HG03439 (cell line): ENCODE data around the gene ILKAP.
A peak's percentile ranks its signal among the peaks of the same experiment; 100 is the strongest.

Experiments used
- ATAC-seq: cut with Tn5 transposase; IDR thresholded peaks from one replicate; pipeline ENCODE4 v1.9.1; 2021; ENCODE audit warnings: mild to moderate bottlenecking, moderate library complexity; ENCODE audit not compliant: unreplicated experiment

Gene ILKAP, protein sequence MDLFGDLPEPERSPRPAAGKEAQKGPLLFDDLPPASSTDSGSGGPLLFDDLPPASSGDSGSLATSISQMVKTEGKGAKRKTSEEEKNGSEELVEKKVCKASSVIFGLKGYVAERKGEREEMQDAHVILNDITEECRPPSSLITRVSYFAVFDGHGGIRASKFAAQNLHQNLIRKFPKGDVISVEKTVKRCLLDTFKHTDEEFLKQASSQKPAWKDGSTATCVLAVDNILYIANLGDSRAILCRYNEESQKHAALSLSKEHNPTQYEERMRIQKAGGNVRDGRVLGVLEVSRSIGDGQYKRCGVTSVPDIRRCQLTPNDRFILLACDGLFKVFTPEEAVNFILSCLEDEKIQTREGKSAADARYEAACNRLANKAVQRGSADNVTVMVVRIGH

DNA sequence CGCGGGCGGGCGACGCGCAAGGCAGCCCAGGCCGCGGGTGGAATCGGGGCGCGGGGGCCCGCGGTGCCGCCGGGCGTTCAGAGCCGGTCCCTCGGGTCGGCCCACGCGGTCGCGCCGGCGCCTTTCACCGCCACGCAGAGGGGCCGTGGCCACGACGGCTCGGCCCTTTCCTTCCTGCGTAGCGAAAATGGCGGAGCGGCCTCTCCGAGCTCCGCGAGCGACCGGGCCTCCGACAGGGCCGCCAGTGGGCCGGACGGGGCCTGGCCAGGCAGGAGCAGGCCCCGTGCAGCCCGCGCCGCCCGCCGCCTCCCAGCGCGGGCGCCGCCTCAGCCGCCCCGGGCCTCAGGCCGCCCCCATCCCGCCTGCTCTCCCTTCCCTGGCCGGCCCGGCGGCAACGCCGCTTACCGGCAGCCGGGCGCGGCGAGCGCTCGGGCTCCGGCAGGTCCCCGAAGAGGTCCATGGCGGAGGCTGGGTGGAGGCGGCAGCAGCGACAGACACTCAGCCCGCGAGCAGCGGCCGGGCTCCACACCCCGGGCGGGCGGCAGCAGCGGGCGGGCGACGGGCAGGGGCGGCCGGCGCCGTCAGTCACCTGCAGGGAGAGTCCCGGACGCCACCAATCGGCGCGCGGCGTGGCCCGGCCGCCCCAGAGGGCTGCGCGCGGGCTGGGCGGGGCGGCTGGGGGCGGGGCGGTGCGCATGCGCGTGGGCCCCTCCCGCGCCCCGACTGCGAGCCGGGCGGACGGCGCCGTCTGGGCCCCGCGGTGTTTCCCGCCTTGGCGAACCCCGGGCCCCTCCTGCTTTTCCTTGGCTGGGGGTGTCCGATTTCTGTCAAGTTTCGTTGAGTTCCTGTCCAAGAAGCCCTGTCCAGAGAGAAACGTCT lies at the start of gene ILKAP:
ILKAP (minus strand) TSS at position 602 of the 879 bp plus-strand sequence; CDS start at position 460, 142 bp downstream.
- ATAC-seq, result peak; percentile 93

DNA sequence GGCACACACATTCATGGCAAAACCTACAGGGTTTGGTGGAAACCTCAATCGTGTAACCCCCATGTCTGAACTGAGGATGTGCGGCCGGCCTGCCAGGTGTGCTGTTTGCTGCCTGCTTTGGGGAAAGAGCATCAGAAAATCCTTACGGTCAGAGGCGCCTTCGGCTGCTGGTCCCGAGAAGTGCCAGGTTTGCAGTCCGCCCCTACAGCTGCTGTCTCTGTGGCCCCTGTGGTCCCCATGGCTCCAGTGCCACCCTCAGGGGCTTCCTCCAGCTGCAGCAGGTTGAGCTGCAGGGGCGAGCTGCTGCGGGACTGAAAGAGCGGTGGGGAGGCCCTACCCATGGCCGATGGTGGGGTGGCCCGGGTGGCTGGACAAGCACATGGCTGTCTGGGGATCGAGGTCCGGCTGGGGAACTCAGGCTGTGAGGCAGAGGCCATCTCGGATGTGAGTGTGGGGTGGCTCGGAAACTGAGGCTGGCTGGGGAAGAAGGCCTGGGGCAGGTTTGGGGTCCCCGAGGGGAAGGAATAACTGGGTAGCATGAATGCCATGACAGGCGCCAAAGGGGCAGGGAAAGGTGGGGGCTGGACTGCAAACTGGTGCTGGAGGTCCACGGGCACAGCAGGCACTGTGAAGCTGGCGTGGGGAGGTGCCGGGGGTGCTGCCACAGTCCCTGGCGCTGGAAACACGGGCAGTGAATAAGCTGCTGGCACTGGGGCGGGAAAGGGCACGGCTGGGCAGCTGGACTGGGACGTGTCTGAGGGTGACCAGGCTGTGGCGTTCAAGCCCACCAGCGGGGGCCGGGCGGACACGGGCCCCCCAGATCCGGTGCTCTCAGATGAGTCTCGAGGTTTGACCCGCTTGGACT lies 49.5 kb upstream of the ILKAP start:
- no peak for ATAC-seq

DNA sequence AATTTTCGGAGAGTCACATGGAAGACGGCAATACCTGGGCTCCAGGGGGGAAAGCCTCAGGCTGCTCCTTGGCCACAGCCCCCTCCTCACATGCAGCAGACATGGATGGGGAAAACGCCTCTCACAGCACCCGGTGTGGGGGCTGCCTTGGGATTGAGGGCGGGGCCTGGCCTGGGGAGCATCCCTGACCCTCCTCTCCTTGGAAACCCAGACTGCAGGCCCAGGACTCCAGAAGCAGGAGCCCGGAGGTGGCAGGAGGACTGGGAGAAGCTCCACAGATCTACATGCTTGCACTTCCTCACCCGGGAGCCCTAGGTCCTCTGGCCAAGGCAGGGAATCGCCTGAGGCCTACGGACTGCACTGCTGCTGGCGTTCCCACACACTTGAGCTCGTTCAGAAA lies 48.5 kb upstream of the ILKAP start:
- ATAC-seq, result no peak

DNA sequence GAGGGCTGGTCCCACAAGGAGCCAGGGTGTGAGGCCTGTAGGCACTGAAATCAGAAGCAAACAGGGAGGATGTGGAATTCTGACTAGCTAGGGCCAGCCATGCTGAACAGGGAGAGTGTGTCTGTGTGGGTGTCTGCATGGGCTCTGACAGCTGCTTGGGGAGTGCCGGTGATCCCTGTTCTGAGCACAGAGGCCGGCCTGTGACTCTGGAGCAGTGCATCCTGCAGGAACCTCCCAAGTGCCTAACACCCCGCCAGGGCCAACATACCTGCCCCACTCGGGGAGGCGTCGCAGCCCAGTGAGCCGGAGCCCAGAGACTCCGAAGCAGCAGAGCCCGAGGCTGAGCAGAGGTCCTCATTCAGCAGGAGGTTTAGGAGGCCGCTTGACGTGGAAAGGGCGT lies 47.8 kb upstream of the ILKAP start:
- ATAC-seq, result no peak

DNA sequence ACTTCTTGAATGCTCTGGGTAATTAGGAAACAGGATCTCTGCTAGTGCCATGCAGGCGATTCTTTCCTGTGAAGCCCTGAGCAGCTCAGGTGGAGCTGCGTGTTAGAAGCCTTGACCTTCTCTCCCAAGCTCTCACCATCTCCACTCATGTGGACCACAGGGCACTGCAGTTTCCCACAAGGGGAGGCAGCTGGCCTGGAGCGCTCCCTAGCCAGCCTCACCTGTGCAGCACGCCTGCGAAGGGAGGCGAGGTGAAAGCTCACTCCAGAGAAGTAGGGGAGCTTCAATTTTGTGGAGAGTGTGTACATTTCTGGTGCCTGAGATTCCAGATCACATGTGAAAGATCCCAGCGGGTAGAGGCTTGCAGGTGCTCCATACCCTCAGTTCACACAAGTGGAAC lies 47.4 kb upstream of the ILKAP start:
- ATAC-seq, result no peak

DNA sequence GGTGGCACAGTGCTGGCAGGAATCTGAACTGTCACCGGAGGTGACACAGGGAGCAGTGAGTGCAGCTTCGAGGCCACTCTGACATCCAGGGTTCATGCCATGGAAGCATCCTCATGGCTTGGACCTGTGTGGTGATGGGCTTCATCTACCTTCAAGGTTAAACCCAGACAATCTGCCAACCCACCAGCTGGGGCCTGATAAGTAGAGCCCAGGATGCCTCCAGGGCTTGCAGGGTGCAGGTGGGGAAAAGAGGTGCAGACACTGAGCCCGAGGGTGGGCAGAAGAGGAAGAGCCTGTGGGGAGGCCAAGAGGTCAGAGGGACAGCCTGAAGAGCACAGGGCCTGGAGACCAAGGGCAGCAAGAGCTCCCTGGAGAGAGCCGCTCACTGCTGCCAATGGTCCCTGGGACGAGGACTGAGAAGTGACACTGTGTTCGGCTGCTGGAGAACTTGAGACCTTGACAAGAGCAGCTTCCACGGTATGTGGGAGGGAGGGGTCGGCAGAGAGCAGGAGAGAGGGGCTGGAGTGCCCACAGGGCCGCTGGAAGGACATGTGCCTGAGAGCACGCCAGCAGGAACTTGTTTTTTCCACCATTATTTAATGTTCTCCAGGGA lies 44.5 kb upstream of the ILKAP start:
- ATAC-seq, result no peak

DNA sequence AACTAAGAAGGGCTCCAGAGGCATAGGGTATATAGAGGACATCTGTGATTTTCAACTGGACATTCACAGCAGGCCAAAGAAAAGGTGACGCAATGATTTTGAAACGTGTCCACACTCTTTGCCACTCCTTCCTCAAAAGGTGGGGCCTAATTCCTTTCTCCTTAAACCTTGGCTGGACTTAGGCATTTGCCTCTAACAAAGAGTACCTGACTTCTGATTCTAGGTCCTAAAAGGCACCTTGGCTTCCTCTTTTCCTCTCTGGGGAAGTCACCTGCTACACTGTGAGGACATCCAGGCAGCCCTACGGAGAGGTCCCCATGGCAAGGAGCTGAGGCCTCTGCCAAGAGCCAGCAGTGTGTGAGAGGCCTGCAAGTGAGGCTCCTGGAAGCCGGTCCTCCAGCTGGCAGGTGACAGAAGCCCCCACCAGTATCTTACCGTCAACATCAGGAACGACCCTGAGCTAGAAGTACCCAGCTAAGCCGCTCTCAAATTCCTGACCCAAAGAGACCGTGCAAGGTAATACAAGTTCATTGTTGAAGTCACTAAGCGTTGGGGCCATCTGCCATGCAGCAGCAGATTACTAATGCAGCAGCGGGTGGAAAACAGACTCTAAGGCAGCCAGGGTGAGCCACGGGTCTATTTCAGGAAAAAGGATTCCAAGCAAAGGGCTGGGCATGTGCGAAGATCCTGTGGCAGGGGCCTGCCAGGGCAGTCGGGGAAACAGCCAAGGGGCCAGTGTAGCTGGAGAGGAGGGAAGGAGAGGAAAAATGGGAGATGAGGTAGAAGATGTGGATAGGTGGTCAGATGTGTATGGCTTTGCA lies 43.7 kb upstream of the ILKAP start:
- no peak for ATAC-seq

DNA sequence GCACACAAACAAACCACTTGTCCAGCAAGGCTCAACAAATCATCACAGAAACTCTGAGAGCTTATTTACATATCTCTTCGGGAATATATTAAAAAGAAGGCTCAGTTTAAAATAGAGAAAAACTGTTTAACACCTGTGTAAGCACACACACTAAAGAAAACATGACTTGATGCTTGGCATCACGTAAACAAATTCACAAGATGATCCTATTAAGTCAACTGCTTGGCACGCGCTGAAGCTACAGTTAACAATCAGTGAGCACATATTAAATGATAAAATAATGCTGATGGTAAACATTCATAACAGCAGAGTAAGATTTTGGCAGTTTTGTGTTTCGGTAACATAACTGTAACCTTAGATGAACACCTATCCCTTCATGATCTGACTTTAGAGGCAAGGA lies 40.7 kb upstream of the ILKAP start:
- no peak for ATAC-seq

DNA sequence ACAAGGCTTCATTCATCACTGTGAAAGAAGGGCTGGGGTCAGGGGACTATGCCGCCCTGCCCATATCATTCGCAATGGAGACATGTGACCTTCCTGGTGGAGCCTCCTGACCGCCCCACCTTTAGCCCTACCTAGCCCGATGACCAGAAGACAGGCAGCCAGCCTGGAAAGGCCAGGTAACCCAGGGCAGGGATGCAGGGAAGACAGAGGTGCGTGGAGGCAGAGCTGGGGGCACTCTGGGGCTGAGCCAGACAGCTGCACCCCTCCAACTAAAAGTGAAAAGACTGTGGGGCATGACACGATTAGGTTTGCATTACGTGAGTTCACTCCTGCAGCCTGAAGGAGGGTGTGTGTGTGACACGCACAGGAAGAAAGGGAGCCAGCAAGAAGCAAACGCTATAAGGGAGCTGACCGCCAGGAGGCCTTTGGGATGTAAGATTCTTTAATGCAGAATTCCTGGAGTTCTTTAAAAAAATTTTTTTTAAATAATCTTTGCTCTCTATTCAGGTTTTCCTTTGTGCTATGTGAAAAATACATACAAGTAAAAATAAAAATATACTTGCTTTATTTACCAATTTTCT lies 40.1 kb upstream of the ILKAP start:
- no peak for ATAC-seq

DNA sequence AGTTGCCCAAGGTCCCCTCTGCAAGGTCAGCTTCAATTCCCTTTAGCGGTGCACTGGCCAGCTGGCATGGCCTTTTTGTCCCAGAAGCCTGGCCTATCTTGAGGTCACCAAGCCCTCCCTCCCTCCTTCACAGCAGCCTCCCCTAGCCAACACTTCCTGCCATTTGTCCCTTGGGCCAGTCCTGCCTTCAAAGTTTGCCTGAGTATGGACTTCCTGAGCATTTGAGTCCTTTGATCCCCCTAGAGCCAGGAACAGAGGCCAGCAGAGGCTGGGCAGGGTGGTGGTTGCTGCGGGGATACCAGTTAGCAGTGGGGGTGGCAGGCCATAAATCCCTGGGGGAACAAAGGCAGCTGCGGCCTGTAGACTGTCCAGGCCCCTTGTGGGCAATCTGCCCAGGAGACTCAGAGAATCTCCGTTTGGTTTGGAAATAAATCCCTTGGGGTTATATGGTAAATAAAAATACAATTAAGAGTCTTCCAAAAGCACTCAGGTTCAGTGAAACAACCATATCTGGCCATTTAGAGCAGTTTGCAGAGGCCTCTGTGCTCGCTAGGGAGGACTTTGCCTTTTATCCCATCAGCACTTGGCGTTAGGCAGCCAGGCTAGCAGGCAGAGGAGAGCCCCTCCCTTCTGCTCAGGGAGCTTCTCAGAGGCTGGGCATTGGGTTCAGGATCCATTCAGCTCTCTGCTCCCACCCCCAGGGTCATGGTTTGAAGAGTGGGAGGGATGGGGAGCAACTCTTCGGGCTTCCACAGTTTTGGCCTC lies 39.4 kb upstream of the ILKAP start:
- no peak for ATAC-seq

DNA sequence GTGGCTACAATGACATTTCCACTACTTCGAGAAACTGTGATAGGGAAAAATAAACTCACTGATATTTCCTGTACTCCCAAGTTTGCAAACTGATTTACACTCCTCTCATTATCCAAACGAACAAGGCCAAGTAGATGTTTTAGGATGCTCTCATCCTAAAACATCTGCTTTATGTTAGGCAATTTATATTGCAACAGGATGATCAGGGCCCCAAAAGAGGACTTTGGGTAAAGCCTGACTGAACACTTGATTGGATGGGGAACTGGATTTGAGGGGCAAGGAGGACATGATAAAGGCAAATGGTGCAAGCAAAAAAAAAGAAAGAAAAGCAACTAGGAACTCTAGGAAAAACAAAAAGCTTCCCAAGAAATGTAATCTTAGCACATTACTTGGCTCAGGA lies 38.5 kb upstream of the ILKAP start:
- no peak for ATAC-seq

DNA sequence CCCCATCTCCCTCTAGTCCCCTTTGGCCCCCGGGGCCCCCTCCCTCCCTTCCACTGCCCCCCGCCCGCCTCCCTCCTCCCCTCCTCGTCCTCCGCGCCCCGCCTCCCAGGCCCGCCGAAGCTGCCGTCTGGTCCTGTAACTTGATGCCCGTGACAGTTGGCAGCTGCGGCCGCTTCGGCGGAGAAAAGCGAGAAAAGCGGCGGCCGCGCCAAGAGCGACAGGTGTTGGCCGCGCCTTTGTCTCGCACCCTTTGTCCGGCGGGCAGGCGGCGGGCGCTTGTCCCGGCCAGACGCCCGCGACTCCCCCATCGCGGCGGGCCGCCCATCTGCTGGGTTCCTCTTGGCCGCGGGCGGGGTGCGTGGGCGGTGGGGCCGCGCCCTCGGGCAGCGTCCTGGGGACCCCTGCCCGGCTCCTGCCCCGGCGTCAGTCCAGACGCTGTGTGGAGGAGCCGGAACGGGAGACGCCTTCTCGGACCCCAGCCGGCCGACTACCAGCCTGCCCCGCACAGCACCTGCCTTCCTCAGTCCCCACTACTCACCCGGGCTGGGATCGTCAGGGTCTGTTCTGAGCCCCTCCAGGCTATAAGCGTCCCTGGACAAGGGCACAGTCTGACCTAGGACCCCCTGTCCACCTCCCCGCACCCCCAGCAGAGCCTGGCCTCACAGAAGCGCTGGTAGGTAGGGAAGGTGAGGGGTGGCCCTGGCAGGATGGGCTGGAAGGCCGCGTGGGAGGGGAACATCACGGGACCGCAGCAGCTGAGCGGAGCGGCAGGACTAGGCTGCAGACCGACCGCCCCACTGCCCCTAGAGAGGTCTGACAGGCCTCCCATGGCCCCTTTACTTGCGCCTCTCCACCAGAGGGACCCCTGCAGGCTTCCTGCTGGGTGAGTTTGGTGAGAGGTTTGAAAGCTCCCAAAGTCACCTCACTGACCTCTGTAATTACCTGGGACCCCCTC lies 37.5 kb upstream of the ILKAP start:
- no peak for ATAC-seq

DNA sequence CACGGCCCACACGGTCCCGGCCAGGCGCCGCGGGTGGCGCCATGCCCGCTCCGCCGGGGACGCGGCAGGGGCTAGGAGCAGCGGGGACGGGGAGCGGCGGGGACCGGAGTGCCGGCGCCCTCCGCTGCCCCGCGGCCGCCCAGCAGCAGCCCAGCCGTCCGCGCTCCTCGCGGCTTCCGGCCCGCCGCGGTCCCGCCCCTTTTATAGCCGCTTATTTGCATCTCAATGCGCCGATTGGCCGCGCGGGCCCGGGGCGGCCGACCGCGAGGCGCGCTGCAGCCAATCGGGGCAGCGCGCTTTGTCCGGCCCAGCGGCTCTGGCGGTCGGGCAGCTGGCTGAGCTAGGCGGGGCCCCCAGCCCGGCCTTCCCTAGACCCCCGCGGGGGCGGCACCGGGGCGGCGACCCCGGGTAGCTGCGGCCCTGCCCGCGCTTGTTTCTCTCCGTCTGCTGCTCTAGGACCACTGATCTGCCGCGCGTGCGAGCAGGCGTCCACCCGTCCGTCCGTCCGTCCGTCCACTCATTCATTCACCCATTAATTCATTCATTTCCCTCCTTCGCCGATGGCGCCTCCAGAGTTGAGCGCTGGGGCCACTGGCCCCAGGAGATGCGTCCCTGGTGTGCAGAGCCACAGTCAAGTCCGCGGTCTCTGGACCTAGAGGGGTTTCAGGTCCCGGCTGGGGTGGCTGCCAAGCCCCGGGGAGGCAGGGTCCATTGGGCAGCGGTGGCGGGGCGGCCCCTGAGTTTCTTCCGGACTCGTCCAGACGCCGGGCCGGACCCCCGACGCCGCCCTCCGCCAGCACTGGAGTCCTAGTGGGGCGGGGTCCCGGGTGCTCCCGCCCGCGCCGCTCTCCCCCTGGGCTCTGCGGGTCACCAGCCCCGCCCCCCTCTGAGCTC lies 36.6 kb upstream of the ILKAP start, which contains the start of gene HES6:
HES6 (minus strand) TSS at position 176 of the 894 bp plus-strand sequence; CDS start at position 43, 133 bp downstream.
- ATAC-seq, result peak; percentile 88

DNA sequence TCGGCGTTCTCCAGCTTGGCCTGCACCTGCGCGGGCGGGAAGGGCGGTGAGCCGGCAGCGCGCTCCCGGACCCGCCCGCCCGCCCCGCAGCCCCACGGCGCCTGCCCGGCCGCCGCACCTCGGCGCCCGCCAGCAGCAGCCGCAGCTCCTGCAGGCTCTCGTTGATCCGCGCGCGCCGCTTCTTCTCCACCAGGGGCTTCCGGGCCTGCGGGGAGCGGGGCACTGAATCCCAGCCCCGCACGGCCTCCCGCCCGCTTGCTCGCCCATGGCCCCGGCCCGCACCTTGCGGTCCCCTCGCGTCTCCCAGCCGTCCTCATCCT lies 36.0 kb upstream of the ILKAP start:
- ATAC-seq, result no peak

DNA sequence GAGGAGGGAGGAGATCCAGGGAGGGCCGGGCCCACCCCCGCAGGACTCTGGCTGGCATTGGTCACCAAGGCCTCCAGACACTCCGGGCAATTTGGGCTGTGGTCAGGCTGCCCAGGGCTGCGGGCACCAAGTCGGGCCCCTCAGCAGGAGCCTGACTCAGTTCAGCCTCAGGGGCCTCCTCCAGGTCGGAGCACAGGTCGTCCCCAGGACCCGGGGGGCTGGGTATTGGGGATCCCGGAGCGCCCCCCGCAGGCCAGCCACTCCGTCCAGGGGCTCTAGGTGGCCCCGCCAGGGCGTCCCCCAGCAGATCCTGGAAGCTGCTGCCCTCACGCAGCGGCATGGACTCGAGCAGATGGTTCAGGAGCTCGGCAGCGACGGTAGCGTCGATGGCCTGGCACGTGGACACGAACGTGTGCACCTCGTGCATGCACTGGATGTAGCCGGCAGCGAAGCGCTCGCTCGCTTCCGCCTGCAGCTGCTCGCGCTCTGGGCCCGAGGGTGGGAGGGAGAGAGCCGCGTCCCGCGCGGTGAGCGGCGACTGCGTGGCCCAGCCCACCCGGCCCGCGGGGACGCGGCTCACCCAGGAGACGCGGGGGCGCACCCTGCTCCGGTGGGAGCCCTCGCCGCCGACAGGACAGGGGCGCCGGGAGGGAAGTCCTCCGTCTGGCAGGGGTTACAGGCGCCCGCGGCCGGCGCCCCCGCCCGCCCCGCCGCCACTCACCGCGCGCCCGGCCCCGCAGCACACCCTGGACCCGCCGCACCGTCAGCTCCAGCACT lies 35.5 kb upstream of the ILKAP start:
- no peak for ATAC-seq

DNA sequence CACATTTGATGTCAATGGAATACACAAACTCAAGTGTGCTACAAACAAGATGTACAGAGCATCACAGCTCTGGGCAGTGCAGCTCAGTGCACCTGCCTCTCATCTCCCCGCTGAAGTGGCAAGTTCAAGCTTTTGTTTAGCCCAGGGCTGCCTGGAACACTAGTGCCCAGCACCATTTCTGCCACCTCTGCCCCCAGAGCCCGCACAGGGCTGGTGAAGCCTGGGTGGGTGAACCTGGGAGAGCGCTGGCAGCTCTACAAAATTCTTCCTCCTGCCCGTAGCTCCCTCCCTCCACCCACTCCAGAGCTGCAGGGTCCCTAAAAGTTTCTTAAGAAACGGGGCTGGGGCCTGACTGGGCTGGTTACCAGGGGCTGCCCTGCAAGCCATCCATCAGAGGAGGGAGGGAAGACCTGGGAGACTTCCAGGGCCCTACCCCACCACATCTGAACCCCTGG lies 34.8 kb upstream of the ILKAP start:
- no peak for ATAC-seq
